Activated CD4-positive, alpha-beta T cell treated with anti-CD3 and anti-CD28 coated beads, Interleukin-2, amount 50 U/mL, for 4 hours (primary cell): Measurements from ENCODE around the gene DENND5B.
"Not testable (repeated sequence)": the region's sequence is repeated elsewhere in the genome, so short reads cannot be mapped to it uniquely, and the experiment has no call there.

Experiments
- DNase-seq, 2 experiments: peaks; one replicate each; pipeline ENCODE4 v3.0.0-alpha.2; 2020

Gene DENND5B

DNA sequence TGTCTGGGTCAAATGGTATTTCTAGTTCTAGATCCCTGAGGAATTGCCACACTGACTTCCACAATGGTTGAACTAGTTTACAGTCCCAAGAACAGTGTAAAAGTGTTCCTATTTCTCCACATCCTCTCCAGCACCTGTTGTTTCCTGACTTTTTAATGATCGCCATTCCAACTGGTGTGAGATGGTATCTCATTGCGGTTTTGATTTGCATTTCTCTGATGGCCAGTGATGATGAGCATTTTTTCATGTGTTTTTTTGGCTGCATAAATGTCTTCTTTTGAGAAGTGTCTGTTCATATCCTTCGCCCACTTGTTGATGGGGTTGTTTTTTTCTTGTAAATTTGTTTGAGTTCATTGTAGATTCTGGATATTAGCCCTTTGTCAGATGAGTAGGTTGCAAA, 40.3 kb downstream of the DENND5B start:
- not testable (repeated sequence) for DNase-seq

DNA sequence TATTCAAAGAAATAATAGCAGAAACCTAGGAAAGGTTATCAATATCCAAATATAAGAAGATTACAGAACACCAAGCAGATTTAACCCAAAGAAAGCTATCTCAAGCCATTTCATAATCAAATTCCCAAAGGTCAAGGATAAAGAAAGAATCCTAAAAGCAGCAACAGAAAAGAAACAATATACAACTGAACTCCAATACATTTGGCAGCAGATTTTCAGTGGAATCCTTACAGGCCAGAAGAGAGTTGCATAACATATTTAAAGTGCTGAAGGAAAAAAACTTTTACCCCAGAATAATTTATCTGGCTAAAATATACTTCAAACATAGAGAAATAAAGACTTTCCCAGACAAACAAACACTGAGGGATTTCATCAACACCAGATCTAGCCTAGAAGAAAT, 54.3 kb downstream of the DENND5B start:
- DNase-seq, result no peak

DNA sequence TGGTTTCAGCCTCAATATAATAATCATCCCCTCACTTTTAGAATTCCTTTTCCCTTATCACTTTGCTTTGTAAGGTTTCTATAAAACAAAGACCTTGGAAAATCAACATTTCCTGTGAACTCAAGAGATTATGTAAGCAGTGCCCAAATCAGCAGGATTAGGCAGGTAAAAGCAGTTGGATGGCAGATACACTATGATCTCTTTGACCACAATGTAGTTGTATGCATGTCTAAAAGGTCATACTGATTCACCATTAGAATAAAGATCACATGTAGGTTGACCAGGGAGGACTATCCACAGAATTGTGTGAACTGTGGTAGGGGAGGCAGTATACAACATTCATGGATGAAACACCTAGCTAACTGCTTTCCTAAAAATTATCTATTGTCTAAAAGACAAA, 57.5 kb downstream of the DENND5B start:
- DNase-seq, result no peak

DNA sequence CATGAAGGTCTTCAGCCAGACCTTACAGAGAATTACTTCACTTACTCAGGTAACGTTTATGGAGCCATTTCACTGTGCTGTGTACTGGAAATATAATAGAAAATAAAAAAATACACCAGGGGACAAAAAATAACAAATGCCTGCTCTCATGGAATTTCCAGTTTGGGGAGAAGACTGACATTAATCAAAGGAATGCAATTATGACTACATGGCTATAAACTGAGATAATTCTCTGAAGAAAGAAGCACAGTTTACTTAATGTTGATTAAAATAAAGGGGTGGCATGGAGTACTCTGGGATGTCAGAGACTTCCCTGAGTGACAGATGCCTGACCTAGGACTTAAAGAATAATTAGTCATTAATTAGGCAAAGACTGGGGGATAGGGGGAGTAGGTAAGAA, 59.0 kb downstream of the DENND5B start:
- DNase-seq, result no peak

DNA sequence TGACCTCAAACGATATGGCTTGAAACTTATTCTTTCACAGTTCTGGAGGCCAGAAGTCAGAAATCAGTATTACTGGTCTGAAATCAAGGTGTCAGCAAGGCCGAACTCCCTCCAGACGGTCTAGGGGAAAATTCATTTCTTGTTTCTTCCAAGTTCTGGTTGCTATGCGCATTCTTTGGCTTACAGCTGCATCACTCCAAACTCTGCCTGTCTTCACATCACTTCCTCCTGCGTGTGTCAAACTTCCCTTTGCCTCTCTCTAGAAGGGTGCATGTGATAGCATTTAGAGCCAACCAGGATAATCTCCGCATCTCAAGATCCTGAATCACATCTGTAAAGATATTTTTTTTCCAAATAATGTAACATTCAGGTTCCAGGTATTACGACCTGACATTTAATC, 62.8 kb downstream of the DENND5B start:
- no peak for DNase-seq

DNA sequence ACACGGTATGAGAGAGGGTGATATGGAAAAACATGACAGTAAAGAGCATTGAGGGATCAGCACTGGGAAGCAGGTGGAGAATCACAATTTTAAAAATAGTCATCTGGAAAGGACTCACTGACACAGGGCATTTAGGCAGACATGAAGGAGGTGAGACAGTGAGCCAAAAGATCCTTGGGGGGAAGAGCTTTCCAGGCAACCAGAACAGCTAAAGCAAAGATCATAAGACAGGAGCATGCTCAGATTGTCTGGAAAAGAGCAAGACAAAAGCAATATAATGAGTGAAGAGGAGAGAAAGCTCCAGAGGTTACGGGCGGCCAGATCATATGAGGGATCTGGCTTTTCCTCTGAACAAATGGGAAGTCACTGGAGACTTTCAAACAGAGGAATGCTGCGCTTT, 63.9 kb downstream of the DENND5B start:
- no peak for DNase-seq

DNA sequence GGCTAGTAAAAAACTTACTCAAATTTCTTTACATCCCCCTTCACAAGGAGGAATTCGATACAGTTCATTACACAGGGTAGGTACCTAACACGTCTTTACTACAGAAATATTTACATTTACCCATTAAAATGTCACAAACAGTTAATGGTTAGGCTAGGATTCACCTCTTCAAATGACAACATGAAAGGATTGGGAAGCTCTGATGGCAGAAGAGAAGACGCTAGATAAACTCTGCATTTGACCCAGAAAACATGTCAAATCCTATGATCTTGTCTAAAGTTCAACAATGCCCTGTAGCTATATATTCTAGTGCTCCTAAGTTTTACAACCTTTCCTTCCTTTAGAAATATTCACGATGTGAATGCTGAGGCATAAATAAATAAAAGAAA, 64.8 kb downstream of the DENND5B start:
- DNase-seq, result no peak

DNA sequence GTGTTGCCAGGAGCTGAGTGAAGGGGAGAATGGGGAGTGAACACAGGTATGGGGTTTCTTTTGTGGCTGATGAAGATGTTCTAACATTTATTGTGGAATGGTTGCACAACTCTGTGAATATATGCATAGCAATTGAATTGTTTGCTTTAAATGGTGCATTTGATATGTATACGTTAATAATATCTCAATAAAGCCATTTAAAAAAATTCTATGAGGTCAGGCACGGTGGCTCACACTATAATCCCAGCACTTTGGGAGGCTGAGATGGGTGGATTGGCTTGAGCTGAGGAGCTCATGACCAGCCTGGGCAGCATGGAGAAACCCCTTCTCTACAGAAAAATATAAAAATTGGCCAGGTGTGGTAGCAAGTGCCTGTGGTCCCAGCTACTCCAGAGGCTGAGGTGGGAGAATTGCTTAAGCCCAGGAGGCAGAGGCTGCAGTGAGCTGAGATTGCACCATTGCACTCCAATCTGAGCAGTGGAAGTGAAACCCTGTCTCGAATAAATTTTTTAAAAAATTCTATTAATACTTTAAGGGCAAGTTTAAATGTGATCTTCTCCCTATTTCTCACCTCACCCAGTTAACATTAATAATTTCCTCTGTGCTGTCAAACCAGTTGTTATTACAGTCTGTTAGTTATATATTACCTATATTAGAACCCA, 65.3 kb downstream of the DENND5B start:
- DNase-seq, result no peak

DNA sequence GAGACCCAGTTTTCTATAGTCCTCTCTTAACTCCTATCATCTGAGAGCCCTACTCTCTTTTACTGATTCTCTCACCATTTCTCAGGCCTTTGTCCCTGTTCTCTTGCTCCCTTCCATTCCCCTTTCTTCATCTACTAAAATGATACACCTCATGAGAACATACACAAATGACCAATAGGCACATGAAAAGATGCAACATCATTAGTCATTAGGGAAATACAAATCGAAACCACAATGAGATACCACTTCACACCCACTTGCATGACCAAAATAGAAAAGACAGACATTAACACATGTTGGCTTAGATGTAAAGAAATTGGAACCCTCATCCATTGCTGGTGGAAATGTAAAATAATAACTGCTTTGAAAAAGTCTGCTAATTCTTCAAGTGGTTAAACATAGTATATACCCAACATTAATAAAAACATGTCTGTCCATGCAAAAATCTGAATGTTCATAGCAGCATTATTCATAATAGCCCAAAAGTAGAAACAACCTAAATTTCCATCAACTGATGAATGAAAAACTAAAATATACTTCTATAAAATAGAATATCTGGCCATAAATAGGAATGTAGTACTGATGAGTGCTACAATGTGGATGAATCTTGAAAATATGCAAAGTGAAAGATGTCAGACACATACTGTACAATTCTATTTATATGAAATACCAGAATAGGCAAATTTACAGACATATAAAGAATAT, 66.0 kb downstream of the DENND5B start:
- DNase-seq, result no peak

DNA sequence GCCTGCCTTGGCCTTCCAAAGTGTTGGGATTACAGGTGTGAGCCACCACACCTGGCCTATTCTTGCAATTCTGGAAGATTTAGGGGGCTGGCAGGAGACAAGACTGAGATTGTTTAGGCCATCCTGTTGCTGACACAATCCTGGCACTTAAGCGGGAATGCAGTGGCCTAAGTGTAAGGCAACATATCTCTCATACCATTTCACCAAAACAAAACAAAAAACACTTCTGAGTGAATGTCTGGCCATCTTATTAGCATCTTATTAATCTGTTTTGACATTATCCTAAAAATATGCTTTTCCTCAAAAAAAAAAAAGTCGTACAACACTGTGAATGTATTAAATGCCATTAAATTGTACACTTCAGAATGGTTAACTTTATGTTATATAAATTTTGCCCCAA, 67.6 kb downstream of the DENND5B start:
- DNase-seq, result no peak

DNA sequence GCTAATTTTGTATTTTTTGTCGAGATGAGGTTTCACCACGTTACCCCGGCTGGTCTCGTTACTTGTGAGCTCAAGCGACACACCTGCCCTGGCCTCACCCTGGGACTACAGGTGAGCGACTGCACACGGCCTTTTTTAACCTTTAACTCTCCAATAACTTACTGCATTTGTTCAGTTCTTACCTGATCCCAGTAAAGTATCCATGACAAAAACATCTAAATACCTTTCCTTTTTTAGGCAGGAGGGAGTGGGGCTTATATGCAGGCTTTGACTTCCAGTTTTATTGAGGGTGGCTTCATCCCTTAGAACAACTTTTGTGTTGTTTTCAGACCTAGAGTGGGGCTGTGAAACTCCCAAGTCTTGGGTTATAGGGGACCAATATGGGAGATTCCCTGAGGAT, 68.3 kb downstream of the DENND5B start:
- no peak for DNase-seq

DNA sequence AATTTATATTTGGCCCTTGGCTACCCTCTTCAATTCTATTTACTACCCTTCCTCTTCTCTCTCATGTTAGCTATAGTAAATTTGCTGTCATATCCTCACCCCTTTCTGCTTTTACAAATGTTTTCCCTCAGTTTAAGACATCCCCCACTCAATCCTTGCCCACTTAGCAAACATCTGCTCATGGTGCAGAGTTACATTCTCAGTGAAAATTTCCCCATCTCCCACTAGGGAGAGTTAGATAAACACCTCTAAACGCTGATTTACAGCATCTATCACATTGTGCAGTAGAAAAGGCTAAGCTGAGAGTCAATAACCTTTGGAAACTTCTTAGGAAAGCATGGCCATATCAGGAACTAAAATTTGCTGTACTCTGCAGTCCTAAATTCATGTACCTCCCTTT, 69.0 kb downstream of the DENND5B start:
- DNase-seq, result no peak

DNA sequence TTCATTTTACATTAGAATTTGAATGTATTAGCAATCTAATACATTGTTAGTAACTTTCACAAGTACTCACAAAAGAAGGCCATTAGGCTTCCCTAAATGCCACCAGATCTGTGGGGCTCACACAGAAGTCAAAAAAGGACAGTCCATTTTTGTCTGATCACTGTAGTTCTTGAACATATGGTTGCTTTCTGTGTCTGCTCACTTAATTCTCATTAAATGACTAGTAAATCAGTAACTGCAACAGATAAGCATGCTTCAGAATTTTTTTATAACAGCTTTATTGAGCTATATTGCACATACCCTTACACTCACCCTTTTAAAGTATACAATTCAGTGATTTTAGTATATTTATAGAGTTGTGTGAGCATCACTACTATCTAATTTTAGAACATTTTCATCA, 71.4 kb downstream of the DENND5B start:
- no peak for DNase-seq

DNA sequence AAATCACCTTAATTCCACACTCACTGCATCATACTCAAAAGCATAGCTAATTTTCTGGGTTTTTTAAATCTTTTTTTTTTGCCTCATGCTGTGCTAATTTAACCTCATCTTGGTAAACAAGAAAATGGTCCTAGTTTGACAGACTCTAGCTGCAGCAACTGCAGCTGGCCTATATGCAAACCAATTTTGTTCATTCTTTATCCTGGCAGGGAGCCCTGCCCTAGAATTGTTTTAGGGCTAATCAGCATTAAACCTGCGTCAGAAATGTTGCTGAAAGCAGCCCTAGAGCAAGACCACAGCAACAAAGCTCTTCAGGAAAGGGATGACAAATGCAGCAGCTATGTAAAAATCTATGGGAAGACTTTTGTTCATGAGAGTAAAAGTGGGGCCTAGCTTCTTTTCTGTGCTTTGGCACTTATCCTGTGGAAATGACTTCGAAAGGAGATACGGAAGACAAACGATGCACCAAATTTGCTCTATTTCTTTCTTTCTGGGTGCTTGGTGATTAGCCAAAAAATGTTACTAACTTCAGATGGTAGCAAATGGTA, 72.2 kb downstream of the DENND5B start:
- DNase-seq, result no peak

DNA sequence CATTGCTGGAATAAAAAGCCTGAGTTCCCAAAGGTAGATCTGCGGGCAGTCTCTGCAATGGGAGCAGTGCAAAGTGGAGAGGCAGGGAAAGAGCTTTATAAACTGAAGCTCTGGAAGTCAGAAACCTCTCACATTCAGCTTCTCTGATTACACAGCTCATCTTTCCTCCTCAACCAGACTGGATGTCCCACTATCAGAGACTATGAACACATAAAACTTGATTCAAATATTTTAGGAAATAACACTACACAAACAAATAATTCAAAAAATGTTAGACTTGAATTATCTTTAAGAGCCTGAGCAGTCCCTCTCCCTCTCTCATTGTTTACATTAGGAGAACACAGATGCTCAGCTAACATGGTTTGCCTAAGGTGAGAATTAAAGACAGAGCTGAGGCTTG, 72.9 kb downstream of the DENND5B start:
- no peak for DNase-seq

DNA sequence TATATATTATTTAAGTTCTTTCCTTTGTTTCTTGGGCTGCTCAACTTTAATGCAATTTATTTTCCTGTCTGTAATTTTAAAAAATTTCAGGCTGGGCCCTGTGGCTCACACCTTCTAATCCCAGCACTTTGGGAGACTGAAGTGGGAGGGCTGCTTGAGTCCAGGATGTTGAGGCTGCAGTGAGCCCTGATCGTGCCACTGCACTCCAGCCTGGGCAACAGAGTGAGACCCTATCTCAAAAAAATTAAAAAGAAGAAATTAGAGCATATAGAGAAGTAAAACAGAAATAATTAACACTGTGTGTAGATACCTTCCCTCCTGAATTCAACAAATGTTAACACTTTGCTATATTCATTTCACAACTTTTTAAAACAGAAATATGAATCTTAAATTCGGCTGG, 74.2 kb downstream of the DENND5B start:
- no peak for DNase-seq

DNA sequence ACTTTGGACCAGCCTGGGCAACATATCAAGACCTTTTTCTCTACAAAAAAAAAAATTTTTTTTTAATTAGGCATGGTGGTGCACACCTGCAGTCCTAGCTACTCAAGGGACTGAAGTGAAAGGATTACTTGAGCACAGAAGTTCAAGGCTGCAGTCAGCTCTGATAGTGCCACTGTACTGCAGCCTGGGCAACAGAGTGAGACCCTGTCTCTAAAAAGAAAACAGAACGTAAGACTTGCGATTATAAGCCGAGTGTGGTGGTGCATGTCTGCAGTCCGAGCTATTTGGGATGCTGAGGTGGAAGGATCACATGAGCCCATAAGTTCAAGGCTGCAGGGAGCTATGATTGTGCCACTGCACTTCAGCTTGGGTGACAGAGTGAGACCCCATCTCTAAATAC, 76.0 kb downstream of the DENND5B start:
- no peak for DNase-seq

DNA sequence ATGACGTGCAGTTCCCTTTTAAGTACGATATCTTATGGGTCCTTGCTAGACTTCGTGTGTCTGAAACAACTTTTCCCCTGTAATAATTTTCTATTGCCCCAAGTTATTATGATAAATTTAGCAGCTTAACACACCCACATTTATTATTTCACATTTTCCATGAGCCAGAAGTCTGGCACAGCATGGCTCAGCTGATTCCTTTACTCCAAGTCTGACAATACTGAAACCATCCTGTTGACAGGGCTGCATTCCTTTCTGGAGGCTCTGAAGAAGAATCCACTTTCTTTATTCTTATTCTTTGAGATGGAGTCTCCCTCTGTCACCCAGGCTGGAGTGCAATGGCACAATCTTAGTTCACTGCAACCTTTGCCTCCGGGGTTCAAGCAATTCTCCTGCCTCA, 80.9 kb downstream of the DENND5B start:
- DNase-seq, result no peak

DNA sequence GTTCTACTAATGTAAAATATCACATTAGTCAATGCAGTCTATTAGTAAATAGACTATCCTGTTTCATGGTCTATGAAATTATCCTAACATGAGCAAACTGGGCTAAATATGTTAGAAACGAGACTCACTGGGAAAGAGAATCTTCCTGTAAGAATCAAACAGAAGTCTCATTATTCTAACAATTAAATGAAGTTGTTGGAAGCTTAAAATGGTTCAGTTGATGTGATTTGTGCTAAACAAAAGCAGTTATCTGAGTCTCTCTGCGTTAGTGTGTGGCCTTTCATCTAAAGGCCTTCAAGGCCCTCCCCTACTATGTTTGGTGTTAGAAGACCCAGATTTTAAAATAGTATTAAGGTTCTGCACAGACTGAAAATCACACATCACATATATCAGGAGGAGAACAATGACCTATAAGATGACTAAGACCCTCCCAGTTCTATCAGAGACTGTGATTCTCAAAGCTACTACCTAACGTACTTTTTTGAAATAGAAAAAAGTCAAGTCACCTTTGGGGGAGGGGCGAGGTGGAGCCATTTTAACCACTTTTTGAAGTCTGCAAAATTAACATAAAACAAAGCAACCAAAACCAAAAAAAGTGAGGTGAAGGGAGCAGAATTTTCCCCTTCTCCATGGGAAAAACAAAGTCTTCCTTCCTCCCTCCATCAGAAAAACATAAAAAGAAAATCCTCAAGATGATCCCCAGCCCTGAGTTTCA, 82.3 kb downstream of the DENND5B start:
- DNase-seq, result no peak

DNA sequence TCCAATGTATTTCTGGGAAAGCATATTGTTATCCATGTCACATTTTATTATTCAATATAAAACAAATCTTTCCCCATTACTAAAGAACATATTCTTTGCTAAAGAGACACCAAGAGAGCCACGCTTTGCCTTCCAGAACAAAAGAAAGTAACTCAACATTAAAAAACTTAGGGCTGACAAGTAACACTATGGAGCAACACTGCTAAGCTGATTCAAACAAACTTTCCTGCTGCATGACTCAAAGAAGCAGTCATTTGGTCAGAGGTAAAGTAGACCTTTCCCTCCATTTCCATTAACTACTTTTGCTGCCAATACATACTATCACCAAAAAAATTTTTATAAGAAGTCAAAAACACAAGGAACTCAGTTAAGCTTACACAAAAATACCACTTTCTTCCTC, 83.0 kb downstream of the DENND5B start:
- no peak for DNase-seq

DNA sequence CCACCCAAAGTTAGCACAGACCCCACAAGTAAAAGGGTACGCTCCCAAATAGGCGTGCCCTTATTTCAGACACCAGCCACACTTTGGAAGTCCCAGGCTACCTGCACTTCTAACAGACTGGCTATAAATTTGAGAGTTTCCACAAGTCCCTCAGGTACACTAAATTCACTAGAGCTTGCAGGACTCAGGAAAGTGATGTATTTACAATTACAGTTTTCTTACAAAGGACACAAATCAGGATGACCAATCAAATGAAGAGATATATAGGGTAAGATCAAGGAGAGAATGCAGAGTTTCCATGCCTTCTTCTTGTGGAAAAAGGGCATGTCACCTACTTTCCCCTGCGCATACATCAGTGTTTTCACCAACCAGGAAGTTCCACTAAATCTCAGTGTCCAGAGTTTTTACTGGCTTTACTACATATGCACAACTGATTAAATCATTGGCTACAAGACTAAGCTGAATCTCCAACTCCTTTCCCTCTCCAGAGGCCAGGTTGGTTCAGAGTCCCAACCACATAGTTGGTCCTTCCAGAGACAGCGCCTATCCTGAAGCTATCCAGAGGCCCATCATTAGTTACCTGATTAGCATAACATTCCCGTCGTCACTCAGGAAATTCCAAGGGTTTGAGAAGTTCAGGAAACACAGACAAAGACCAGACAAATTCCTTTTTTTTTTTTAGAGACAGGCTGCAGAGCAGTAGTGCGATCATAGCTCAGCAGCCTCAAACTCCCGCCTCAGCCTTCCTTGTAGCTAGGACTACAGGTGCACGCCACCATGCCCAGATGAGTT, 84.2 kb downstream of the DENND5B start:
- no peak for DNase-seq

DNA sequence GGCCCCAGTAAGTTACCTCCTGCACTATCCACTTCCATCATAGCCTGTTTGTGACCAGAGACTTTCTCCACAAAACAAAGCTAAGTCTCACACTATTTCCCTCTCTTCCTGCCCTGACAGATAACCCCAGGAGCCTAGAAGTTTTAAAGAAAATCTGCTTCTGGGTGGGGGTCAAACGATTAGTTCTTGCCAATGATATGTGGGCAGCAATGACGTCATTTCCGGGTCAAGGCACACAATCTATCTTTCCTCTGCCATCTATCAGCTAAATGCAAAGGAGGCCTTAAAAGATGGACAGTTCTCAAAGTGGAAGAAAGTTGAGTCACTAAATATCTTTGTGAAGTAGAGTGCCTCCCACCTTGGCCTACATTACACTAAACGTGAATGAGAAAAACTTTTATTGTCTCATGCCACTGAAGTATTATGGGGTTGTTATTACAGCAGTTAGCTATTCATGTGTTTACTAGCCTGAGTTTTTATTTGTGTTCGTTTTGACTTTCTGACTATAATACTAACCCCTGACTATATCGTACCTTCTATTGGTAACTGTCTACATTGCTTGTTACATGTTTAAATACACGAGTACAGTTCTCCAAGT, 86.2 kb downstream of the DENND5B start:
- no peak for DNase-seq

DNA sequence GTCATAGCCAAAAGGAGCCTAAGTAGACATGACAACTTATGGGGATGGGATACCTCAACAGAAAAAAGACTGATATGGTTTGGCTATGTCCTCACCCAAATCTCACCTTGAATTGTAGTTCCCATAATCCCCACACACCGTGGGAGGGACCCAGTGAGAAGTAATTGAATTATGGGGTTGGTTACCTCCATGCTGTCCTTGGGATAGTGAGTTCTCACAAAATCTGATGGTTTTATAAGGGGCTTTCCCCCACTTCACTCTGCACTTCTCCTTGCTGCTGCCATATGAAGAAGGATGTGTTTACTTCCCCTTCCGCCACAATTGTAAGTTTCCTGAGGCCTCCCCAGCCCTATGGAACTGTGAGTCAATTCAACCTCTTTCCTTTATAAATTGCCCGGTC, 89.9 kb downstream of the DENND5B start:
- not testable (repeated sequence) for DNase-seq
